ENCODE data around the gene ADARB1. TPM values are rescaled to one million over a fixed set of nuclear protein-coding genes. Genes with fewer than 3 reads are reported as not detected.

ADARB1 gene
- total and polyA plus RNA-seq, 2 of the 8 experiments (the other 6 are each of a cell fraction or from before 2014, with no cell fraction given), result 4.7 to 14.9 TPM

- Histone ChIP-seq H3K9ac (replicated peaks in 1 of 4; ENCODE audit: extremely low read depth in 1 of 4, low read depth in 3 of 4, low read length in 3 of 4) (no peak overlapping the region), H4K20me1 (replicated peaks in 1 of 2; ENCODE audit: control insufficient read depth in 1 of 2, insufficient read depth in 2 of 2, low read length in 2 of 2) (peaks cover 0 to 4% of the 10 kb centered on the region in 2 experiments), H3K4me3 (ENCODE audit: extremely low read depth in 1 of 4, insufficient read depth in 2 of 4, low read depth in 3 of 4, low read length in 4 of 4) (no peak overlapping the region), H3K18ac (ENCODE audit: extremely low read depth, low read length) (no peak overlapping the region), H3K4me2 (ENCODE audit: insufficient read depth in 1 of 2, low read depth in 2 of 2, low read length in 2 of 2) (no peak overlapping the region), H3K56ac (replicated peaks; ENCODE audit: insufficient read length, low read depth, low read length) (no peak overlapping the region), H4K8ac (ENCODE audit: extremely low read depth, insufficient read depth, low read length) (no peak overlapping the region), H2BK12ac (ENCODE audit: low read depth, low read length) (no peak overlapping the region), H3K79me2 (ENCODE audit: control insufficient read depth in 1 of 2, insufficient read depth in 2 of 2, low read length in 2 of 2) (no peaks in the 10 kb centered on the region), H3K4ac (replicated peaks; ENCODE audit: insufficient read length, low read depth, low read length) (no peak overlapping the region), H2BK20ac (ENCODE audit: low read length) (no peak overlapping the region), H3K23me2 (ENCODE audit: low read depth, low read length) (no peaks in the 10 kb centered on the region), H3K4me1 (replicated peaks in 1 of 4; ENCODE audit: control insufficient read depth in 3 of 4, insufficient read depth in 4 of 4, low read length in 3 of 4) (no peaks in the 10 kb centered on the region), H4K91ac (replicated peaks; ENCODE audit: insufficient read length, low read length) (no peak overlapping the region), H3K79me1 (ENCODE audit: low read depth, low read length) (no peaks in the 10 kb centered on the region), H2AFZ (ENCODE audit: low read length) (no peak overlapping the region), H3K27ac (ENCODE audit: low read depth, low read length) (no peak overlapping the region), H2BK15ac (ENCODE audit: low read length) (no peak overlapping the region), H3K36me3 (ENCODE audit: control insufficient read depth in 2 of 4, insufficient read depth in 4 of 4, low read length in 3 of 4) (no peaks in the 10 kb centered on the region), H2BK5ac (ENCODE audit: low read depth, low read length) (no peak overlapping the region), H2BK120ac (replicated peaks; ENCODE audit: low read depth, low read length) (no peak overlapping the region), H4K5ac (ENCODE audit: insufficient read length, low read depth, low read length) (no peak overlapping the region), H2AK5ac (ENCODE audit: low read depth, low read length) (no peak overlapping the region), H3K23ac (ENCODE audit: insufficient read length) (no peak overlapping the region), H3K27me3 (replicated peaks in 1 of 4; ENCODE audit: control insufficient read depth in 3 of 4, extremely low read depth in 1 of 4, insufficient read depth in 3 of 4, low read length in 3 of 4) (no peaks in the 10 kb centered on the region), H3K14ac (ENCODE audit: insufficient read length) (no peak overlapping the region), H3K9me3 (ENCODE audit: insufficient read depth in 2 of 2, low read depth in 1 of 2, low read length in 1 of 2) (no peaks in the 10 kb centered on the region)
- WGBS, 2 experiments (ENCODE audit: extremely low coverage in 1 of 2, insufficient coverage in 1 of 2, insufficient read length in 1 of 2, insufficient replicate concordance in 2 of 2, low coverage in 1 of 2, low lambda C conversion rate in 2 of 2, missing lambda C conversion rate in 1 of 2), result 89% methylated on average over 2 of the region's 2 CpGs; no CpG with 5 or more reads in 1 of the 2 experiments
- CTCF ChIA-PET (ENCODE audit: partially characterized antibody), result interaction anchor here (0.6 to 4.1 kb wide), 6 partner anchors 10 to 693 kb away, joined by 3 to 30 read pairs (median 10); no protein-coding TSS in a partner anchor
- no peak for DNase-seq (ENCODE audit: low read depth in 1 of 2, low spot score in 2 of 2)
- no peak for FAIRE-seq
- POLR2A ChIA-PET (ENCODE audit: partially characterized antibody), result interaction anchor here (0.6 kb wide), 1 partner anchor 86 kb away, joined by 3 read pairs; no protein-coding TSS in a partner anchor
- TF ChIP-seq CTCF (IDR thresholded peaks at IDR 0.05; ENCODE audit: control extremely low read depth in 1 of 3, insufficient read depth in 1 of 3, low read depth in 1 of 3, low read length in 3 of 3), result no peak
- TF ChIP-seq SUZ12 (IDR thresholded peaks at IDR 0.05; ENCODE audit: low read length), result no peak
- TF ChIP-seq E2F6 (IDR thresholded peaks at IDR 0.05), result no peak
- TF ChIP-seq TAF7 (optimal IDR thresholded peaks at IDR 0.05; ENCODE audit: borderline replicate concordance, low read depth, low read length), result no peak
- TF ChIP-seq SIX5 (IDR thresholded peaks at IDR 0.05; ENCODE audit: low read depth, low read length), result no peak
- no peak for TF ChIP-seq SIN3A (conservative IDR thresholded peaks at IDR 0.05 in 1 of 2, IDR thresholded peaks at IDR 0.05 in 1 of 2; ENCODE audit: low read depth in 1 of 2, low read length in 2 of 2)
- no peak for TF ChIP-seq MAX (IDR thresholded peaks at IDR 0.05)
- TF ChIP-seq SP1 (IDR thresholded peaks at IDR 0.05; ENCODE audit: low read depth, low read length), result no peak
- TF ChIP-seq GABPA (IDR thresholded peaks at IDR 0.05; ENCODE audit: borderline replicate concordance, insufficient read depth, low read length), result no peak
- TF ChIP-seq ZNF274 (IDR thresholded peaks at IDR 0.05; ENCODE audit: borderline replicate concordance, extremely low read depth, low read length), result no peak
- no peak for TF ChIP-seq SP2 (IDR thresholded peaks at IDR 0.05; ENCODE audit: low read length)
Observed at GRCh38 chr21:45118099-45118498, 43.7 kb downstream of the ADARB1 start.

Data from H1 (cell line).